Adipocyte (in vitro differentiated cells): Measurements from ENCODE around the gene HSFX3.
"Not testable (repeated sequence)": the region's sequence is repeated elsewhere in the genome, so short reads cannot be mapped to it uniquely, and the experiment has no call there.

Experiments used
- DNase-seq: peaks from one replicate; pipeline ENCODE4 v3.0.0-alpha.2; 2015; ENCODE audit warnings: low read depth
- H3K27me3 ChIP-seq: replicated peaks from 2 replicates; pipeline ENCODE4 v1.7.0; 2013; ENCODE audit warnings: mild to moderate bottlenecking, low read length, moderate library complexity; ENCODE audit not compliant: control insufficient read depth, insufficient read depth
- H3K36me3 ChIP-seq: 2 replicates; pipeline ENCODE4 v1.7.0; 2013; ENCODE audit warnings: low read length, mild to moderate bottlenecking, moderate library complexity; ENCODE audit not compliant: control insufficient read depth, insufficient read depth, severe bottlenecking
- H3K4me1 ChIP-seq: 2 replicates; pipeline ENCODE4 v1.7.0; 2013; ENCODE audit warnings: mild to moderate bottlenecking, low read length, moderate library complexity; ENCODE audit not compliant: control insufficient read depth, insufficient read depth
- H3K4me3 ChIP-seq: 2 replicates; pipeline ENCODE4 v1.7.0; 2013; ENCODE audit warnings: mild to moderate bottlenecking, low read length, moderate library complexity
- H3K9ac ChIP-seq: 2 replicates; pipeline ENCODE4 v1.7.0; 2013; ENCODE audit warnings: mild to moderate bottlenecking, low read length, moderate library complexity
- H3K9me3 ChIP-seq: 2 replicates; pipeline ENCODE4 v1.7.0; 2013; ENCODE audit warnings: mild to moderate bottlenecking, low read length, moderate library complexity; ENCODE audit not compliant: control insufficient read depth

HSFX3 gene

GRCh38 chrX:149549701-149550100 is at the start of gene HSFX3:
HSFX3 (minus strand) TSS chrX:149549924; CDS start chrX:149549852, 72 bp downstream.
- H3K9me3 ChIP-seq, H3K9ac ChIP-seq, H3K27me3 ChIP-seq, H3K4me1 ChIP-seq, H3K36me3 ChIP-seq, DNase-seq, H3K4me3 ChIP-seq: not testable (repeated sequence)

GRCh38 chrX:149598603-149599002 is 48.9 kb upstream of the HSFX3 start:
- H3K36me3 ChIP-seq, H3K9me3 ChIP-seq, H3K27me3 ChIP-seq, H3K4me1 ChIP-seq, H3K9ac ChIP-seq, H3K4me3 ChIP-seq, DNase-seq: not testable (repeated sequence)

- H3K36me3 ChIP-seq, H3K4me3 ChIP-seq, H3K4me1 ChIP-seq, H3K27me3 ChIP-seq, H3K9ac ChIP-seq, DNase-seq, H3K9me3 ChIP-seq: not testable (repeated sequence)
Measured at GRCh38 chrX:149595943-149596342, 46.2 kb upstream of the HSFX3 start.

GRCh38 chrX:149595214-149595613 is 45.5 kb upstream of the HSFX3 start, which contains the start of gene HSFX2:
HSFX2 (minus strand) TSS chrX:149595314; CDS start chrX:149594700, 614 bp downstream.
- H3K36me3 ChIP-seq, DNase-seq, H3K4me3 ChIP-seq, H3K9me3 ChIP-seq, H3K9ac ChIP-seq, H3K27me3 ChIP-seq, H3K4me1 ChIP-seq: not testable (repeated sequence)

GRCh38 chrX:149590993-149591392 is 41.3 kb upstream of the HSFX3 start:
- H3K4me1 ChIP-seq, H3K27me3 ChIP-seq, DNase-seq, H3K9ac ChIP-seq, H3K4me3 ChIP-seq, H3K9me3 ChIP-seq, H3K36me3 ChIP-seq: not testable (repeated sequence)

- not testable (repeated sequence) for DNase-seq
Measured at GRCh38 chrX:149587359-149587758, 37.6 kb upstream of the HSFX3 start, which contains the start of gene MAGEA9B. MAGEA9B (minus strand) TSS chrX:149587459; CDS start chrX:149583179, 4,280 bp downstream.

GRCh38 chrX:149585631-149586030 is 35.9 kb upstream of the HSFX3 start:
- not testable (repeated sequence) for H3K9ac ChIP-seq, DNase-seq, H3K9me3 ChIP-seq

More at GRCh38 chrX:149587359-149587758, 37.6 kb upstream of the HSFX3 start, which contains the start of gene MAGEA9B:
- H3K9me3 ChIP-seq, H3K27me3 ChIP-seq, H3K4me3 ChIP-seq, H3K4me1 ChIP-seq, H3K9ac ChIP-seq, H3K36me3 ChIP-seq: not testable (repeated sequence)

GRCh38 chrX:149573456-149573855 is 23.7 kb upstream of the HSFX3 start:
- not testable (repeated sequence) for H3K36me3 ChIP-seq, H3K4me1 ChIP-seq, H3K9ac ChIP-seq, H3K4me3 ChIP-seq, DNase-seq, H3K9me3 ChIP-seq
- H3K27me3 ChIP-seq = peaks cover 11% of the 10 kb centered on the region

More at GRCh38 chrX:149585631-149586030, 35.9 kb upstream of the HSFX3 start:
- H3K4me1 ChIP-seq, H3K4me3 ChIP-seq, H3K36me3 ChIP-seq, H3K27me3 ChIP-seq: not testable (repeated sequence)

- H3K9me3 ChIP-seq = no peaks in the 10 kb centered on the region
- no peaks in the 10 kb centered on the region for H3K4me1 ChIP-seq
- peaks cover 14% of the 10 kb centered on the region for H3K27me3 ChIP-seq
- no peak for DNase-seq
- no peaks in the 10 kb centered on the region for H3K36me3 ChIP-seq
- no peak overlapping the region for H3K4me3 ChIP-seq
- no peak overlapping the region for H3K9ac ChIP-seq
Measured at GRCh38 chrX:149572743-149573142, 23.0 kb upstream of the HSFX3 start.

- DNase-seq = no peak
- H3K9me3 ChIP-seq = no peaks in the 10 kb centered on the region
- no peak overlapping the region for H3K4me3 ChIP-seq
- no peaks in the 10 kb centered on the region for H3K4me1 ChIP-seq
- H3K36me3 ChIP-seq = no peaks in the 10 kb centered on the region
- H3K27me3 ChIP-seq = peaks cover 24% of the 10 kb centered on the region
- no peak overlapping the region for H3K9ac ChIP-seq
Measured at GRCh38 chrX:149571770-149572169, 22.0 kb upstream of the HSFX3 start.

- Histone ChIP-seq H3K27me3 (peaks cover 24% of the 10 kb centered on the region), H3K4me1 (no peaks in the 10 kb centered on the region), H3K36me3 (no peaks in the 10 kb centered on the region), H3K9ac (no peak overlapping the region), H3K9me3 (no peaks in the 10 kb centered on the region), H3K4me3 (no peak overlapping the region)
- peak; percentile 83 for DNase-seq
Measured at GRCh38 chrX:149570668-149571067, 20.9 kb upstream of the HSFX3 start.

- Histone ChIP-seq H3K36me3 (no peaks in the 10 kb centered on the region), H3K9ac (no peak overlapping the region), H3K4me3 (no peak overlapping the region), H3K4me1 (no peaks in the 10 kb centered on the region), H3K9me3 (no peaks in the 10 kb centered on the region), H3K27me3 (peaks cover 24% of the 10 kb centered on the region)
- no peak for DNase-seq
Measured at GRCh38 chrX:149569770-149570169, 20.0 kb upstream of the HSFX3 start.
